ENCODE measurements around the gene C5AR1. TPM values are rescaled to one million over a fixed set of nuclear protein-coding genes. Genes with fewer than 3 reads are reported as not detected.
A peak's percentile ranks its signal among the peaks of the same experiment; 100 is the strongest.
"Not testable (repeated sequence)": the region's sequence is repeated elsewhere in the genome, so short reads cannot be mapped to it uniquely, and the experiment has no call there.

Gene C5AR1
- total and polyA plus RNA-seq, 5 donors from 2014 or later, result 0.22 to 0.91 TPM; not detected in 3

DNA sequence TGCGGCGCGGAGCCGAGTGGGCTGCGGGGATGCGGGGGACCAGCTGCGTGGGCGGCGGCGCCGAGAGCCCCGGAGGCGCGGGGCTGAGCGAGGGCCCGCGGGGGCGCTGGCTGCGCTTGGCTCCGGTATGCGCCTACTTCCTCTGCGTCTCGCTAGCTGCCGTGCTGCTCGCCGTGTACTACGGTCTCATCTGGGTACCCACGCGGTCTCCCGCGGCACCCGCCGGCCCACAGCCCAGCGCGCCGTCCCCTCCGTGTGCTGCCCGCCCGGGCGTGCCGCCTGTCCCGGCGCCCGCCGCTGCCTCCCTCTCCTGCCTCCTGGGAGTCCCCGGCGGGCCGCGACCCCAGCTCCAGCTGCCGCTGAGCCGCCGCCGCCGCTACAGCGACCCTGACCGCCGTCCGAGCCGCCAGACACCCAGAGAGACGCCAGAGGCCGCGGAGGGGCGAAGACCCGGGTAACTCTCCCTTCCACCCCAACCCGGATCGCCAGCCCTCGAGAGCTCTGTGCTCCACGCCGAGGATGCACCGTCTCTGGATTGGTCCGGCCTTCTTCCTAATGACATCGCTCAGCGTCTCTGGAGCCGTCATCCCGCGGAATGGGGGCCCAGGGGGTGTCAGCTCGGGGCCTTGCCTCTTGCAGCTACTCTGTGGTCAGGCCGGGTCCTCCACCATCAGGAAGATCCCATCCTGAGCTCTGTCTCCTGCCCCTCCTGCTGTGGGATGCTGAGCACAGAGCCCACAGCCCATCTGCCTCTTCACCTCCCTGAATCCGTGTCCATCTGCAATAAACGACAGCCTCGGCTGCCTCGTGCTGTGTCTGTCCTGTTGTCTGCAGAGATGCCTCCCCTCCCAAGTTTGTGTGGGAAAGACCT lies 34.5 kb upstream of the C5AR1 start:
- peaks cover 0 to 1% (median 0%) of the 10 kb centered on the region in 7 donors for H3K9me3 Mint-ChIP-seq
- ATAC-seq (ENCODE audit: low read depth in 2 of 2) (peak; percentile 14 to 22), DNase-seq (peak in 1 of 3 donors; percentile 20)
- H3K4me1 Mint-ChIP-seq, result peaks cover 0 to 29% (median 8%) of the 10 kb centered on the region in 4 donors
- peak overlapping the region; percentile 82 to 93 (median 83) for H3K4me3 Mint-ChIP-seq
- Histone ChIP-seq H3K27ac (ENCODE audit: insufficient read depth, low read length, poor library complexity, severe bottlenecking) (peak overlapping the region; percentile 41), H3K27me3 (ENCODE audit: control insufficient read depth, insufficient read depth, low read length) (no peaks in the 10 kb centered on the region), H3K9me3 (ENCODE audit: control insufficient read depth in 2 of 2, low read length in 2 of 2) (no peaks in the 10 kb centered on the region), H3K36me3 (ENCODE audit: control insufficient read depth, insufficient read depth, low read length) (peaks cover 6% of the 10 kb centered on the region), H3K4me1 (ENCODE audit: control insufficient read depth, insufficient read depth, low read length, poor library complexity, severe bottlenecking) (peaks cover 22% of the 10 kb centered on the region), H3K4me3 (ENCODE audit: low read depth, low read length) (no peak overlapping the region)
- H3K27me3 Mint-ChIP-seq, result peaks cover 7% of the 10 kb centered on the region
- peaks cover 8% of the 10 kb centered on the region for H3K36me3 Mint-ChIP-seq
- peak overlapping the region; percentile 12 to 87 (median 85) for H3K27ac Mint-ChIP-seq

DNA sequence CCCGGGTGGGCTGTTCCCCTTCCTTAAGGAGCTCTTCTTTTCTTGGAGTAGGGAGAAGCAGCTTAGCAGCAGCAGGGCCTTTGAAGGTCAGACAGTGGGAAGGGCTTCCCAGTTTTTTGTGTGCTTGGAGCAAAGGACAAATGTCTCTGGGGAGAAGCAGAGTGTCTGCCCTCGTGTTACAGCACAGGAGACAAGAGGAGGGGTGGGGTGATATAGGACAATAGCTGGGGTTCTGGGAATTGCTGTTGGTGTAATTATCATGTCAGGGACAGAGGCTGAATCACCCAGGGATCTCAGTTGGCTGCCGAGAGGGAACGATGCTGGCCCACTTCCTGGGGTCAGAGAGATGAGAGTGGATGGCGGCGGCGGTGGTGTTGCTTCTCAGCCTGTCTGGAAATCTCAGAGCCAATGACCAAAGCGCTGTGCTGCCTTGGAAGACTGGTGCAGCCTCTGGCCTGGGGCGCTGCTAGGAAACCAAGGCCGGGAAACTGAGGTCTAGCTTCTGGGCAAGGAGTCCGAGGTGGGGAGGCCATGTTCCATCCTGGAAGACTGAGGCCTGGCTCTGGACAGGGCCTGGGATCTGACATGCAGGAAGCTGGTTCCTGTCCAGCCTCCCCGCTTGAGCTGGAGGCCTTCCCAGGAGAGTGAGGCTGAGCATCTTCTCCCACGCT lies 33.7 kb upstream of the C5AR1 start:
- Histone ChIP-seq H3K4me3 (ENCODE audit: low read depth, low read length) (no peak overlapping the region), H3K27me3 (ENCODE audit: control insufficient read depth, insufficient read depth, low read length) (no peaks in the 10 kb centered on the region), H3K4me1 (ENCODE audit: control insufficient read depth, insufficient read depth, low read length, poor library complexity, severe bottlenecking) (peaks cover 22% of the 10 kb centered on the region), H3K36me3 (ENCODE audit: control insufficient read depth, insufficient read depth, low read length) (no peaks in the 10 kb centered on the region), H3K27ac (ENCODE audit: insufficient read depth, low read length, poor library complexity, severe bottlenecking) (peak overlapping the region; percentile 41), H3K9me3 (ENCODE audit: control insufficient read depth in 2 of 2, low read length in 2 of 2) (no peaks in the 10 kb centered on the region)
- peaks cover 7% of the 10 kb centered on the region for H3K27me3 Mint-ChIP-seq
- H3K9me3 Mint-ChIP-seq, result peaks cover 0 to 1% (median 0%) of the 10 kb centered on the region in 7 donors
- H3K36me3 Mint-ChIP-seq, result peaks cover 2% of the 10 kb centered on the region
- no peak for DNase-seq
- peak overlapping the region; percentile 82 to 93 (median 83) for H3K4me3 Mint-ChIP-seq
- ATAC-seq (ENCODE audit: low read depth in 2 of 2), result no peak
- peaks cover 0 to 29% (median 8%) of the 10 kb centered on the region in 4 donors for H3K4me1 Mint-ChIP-seq
- peak overlapping the region in 2 of 3 donors; percentile 85 to 87 for H3K27ac Mint-ChIP-seq

GRCh38 chr19:47276513-47276912 lies 33.1 kb upstream of the C5AR1 start:
- DNase-seq; H3K27me3 ChIP-seq (ENCODE audit: control insufficient read depth, insufficient read depth, low read length); H3K4me3 ChIP-seq (ENCODE audit: low read depth, low read length); H3K9me3 ChIP-seq (ENCODE audit: control insufficient read depth in 2 of 2, low read length in 2 of 2); H3K27me3 Mint-ChIP-seq; H3K27ac Mint-ChIP-seq; H3K36me3 ChIP-seq (ENCODE audit: control insufficient read depth, insufficient read depth, low read length); H3K27ac ChIP-seq (ENCODE audit: insufficient read depth, low read length, poor library complexity, severe bottlenecking); H3K36me3 Mint-ChIP-seq; H3K9me3 Mint-ChIP-seq; ATAC-seq (ENCODE audit: low read depth in 2 of 2): not testable (repeated sequence)
- peaks cover 22% of the 10 kb centered on the region for H3K4me1 ChIP-seq (ENCODE audit: control insufficient read depth, insufficient read depth, low read length, poor library complexity, severe bottlenecking)
- Mint-ChIP-seq H3K4me1 (peaks cover 0 to 27% (median 8%) of the 10 kb centered on the region in 4 donors), H3K4me3 (peak overlapping the region in 3 of 4 donors; percentile 63 to 83 (median 82))

DNA sequence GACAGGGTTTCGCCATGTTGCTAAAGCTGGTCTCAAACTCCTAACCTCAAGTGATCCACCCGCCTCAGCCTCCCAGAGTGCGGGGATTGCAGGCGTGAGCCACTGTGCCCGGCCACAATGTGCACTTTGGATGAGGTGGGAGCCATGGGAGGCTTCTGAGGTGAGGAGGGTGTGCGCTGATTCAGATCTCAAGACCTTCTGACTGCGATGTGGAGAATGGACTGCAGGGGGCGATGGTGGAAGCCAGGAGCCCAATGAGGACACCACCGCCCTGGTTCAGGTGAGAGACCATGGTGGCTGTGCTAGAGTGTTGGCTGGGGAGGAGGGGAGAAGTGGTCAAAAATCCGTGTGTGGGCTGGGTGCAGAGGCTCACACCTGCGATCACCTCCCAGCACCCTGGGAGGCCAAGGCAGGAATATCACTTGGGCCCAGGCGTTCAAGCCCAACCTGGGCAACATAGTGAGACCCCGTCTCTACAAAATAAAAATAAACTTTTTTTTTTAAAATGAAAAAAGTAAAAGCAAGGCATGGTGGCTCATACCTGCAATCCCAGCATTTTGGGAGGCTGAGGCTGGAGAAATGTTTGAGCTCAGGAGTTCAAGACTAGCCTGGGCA lies 29.4 kb upstream of the C5AR1 start:
- peaks cover 5 to 20% (median 10%) of the 10 kb centered on the region in 4 donors for H3K4me1 Mint-ChIP-seq
- DNase-seq (peak; percentile 37 to 66 (median 43)), ATAC-seq (ENCODE audit: low read depth in 2 of 2) (peak; percentile 31 to 36)
- peaks cover 0 to 1% (median 0%) of the 10 kb centered on the region in 7 donors for H3K9me3 Mint-ChIP-seq
- H3K36me3 Mint-ChIP-seq, result no peaks in the 10 kb centered on the region
- no peaks in the 10 kb centered on the region for H3K9me3 ChIP-seq (ENCODE audit: control insufficient read depth in 2 of 2, low read length in 2 of 2)
- no peaks in the 10 kb centered on the region for H3K27me3 ChIP-seq (ENCODE audit: control insufficient read depth, insufficient read depth, low read length)
- peak overlapping the region in 1 of 4 donors; percentile 27 for H3K4me3 Mint-ChIP-seq
- no peak overlapping the region for H3K4me3 ChIP-seq (ENCODE audit: low read depth, low read length)
- H3K27ac Mint-ChIP-seq, result peak overlapping the region in 1 of 3 donors; percentile 60
- no peaks in the 10 kb centered on the region for H3K27me3 Mint-ChIP-seq
- H3K27ac ChIP-seq (ENCODE audit: insufficient read depth, low read length, poor library complexity, severe bottlenecking), result no peak overlapping the region
- peaks cover 4% of the 10 kb centered on the region for H3K4me1 ChIP-seq (ENCODE audit: control insufficient read depth, insufficient read depth, low read length, poor library complexity, severe bottlenecking)
- H3K36me3 ChIP-seq (ENCODE audit: control insufficient read depth, insufficient read depth, low read length), result no peaks in the 10 kb centered on the region

- H3K27ac Mint-ChIP-seq, result no peak overlapping the region
- Histone ChIP-seq H3K9me3 (ENCODE audit: control insufficient read depth in 2 of 2, low read length in 2 of 2) (no peaks in the 10 kb centered on the region), H3K36me3 (ENCODE audit: control insufficient read depth, insufficient read depth, low read length) (no peaks in the 10 kb centered on the region), H3K4me3 (ENCODE audit: low read depth, low read length) (no peak overlapping the region), H3K27me3 (ENCODE audit: control insufficient read depth, insufficient read depth, low read length) (no peaks in the 10 kb centered on the region), H3K27ac (ENCODE audit: insufficient read depth, low read length, poor library complexity, severe bottlenecking) (no peak overlapping the region), H3K4me1 (ENCODE audit: control insufficient read depth, insufficient read depth, low read length, poor library complexity, severe bottlenecking) (peaks cover 5% of the 10 kb centered on the region)
- DNase-seq (no peak), ATAC-seq (ENCODE audit: low read depth in 2 of 2) (no peak)
- no peaks in the 10 kb centered on the region for H3K36me3 Mint-ChIP-seq
- H3K4me3 Mint-ChIP-seq, result peak overlapping the region in 1 of 4 donors; percentile 7
- no peaks in the 10 kb centered on the region for H3K27me3 Mint-ChIP-seq
- H3K4me1 Mint-ChIP-seq, result peaks cover 10 to 14% (median 13%) of the 10 kb centered on the region in 4 donors
- H3K9me3 Mint-ChIP-seq, result peaks cover 0 to 3% (median 0%) of the 10 kb centered on the region in 7 donors
These were observed 26.1 kb upstream of the C5AR1 start for GRCh38 chr19:47283405-47284059.

GRCh38 chr19:47284324-47284899 lies 25.2 kb upstream of the C5AR1 start:
- Mint-ChIP-seq H3K9me3 (peaks cover 0 to 3% (median 0%) of the 10 kb centered on the region in 7 donors), H3K4me3 (peak overlapping the region in 1 of 4 donors; percentile 5), H3K27ac (no peak overlapping the region), H3K27me3 (no peaks in the 10 kb centered on the region), H3K4me1 (peaks cover 10 to 19% (median 16%) of the 10 kb centered on the region in 4 donors), H3K36me3 (no peaks in the 10 kb centered on the region)
- ATAC-seq (ENCODE audit: low read depth in 2 of 2) (peak; percentile 23 to 38), DNase-seq (peak; percentile 40 to 77 (median 68))
- H3K36me3 ChIP-seq (ENCODE audit: control insufficient read depth, insufficient read depth, low read length), result no peaks in the 10 kb centered on the region
- H3K27me3 ChIP-seq (ENCODE audit: control insufficient read depth, insufficient read depth, low read length), result no peaks in the 10 kb centered on the region
- no peak overlapping the region for H3K4me3 ChIP-seq (ENCODE audit: low read depth, low read length)
- H3K9me3 ChIP-seq (ENCODE audit: control insufficient read depth in 2 of 2, low read length in 2 of 2), result no peaks in the 10 kb centered on the region
- no peak overlapping the region for H3K27ac ChIP-seq (ENCODE audit: insufficient read depth, low read length, poor library complexity, severe bottlenecking)
- H3K4me1 ChIP-seq (ENCODE audit: control insufficient read depth, insufficient read depth, low read length, poor library complexity, severe bottlenecking), result peaks cover 6% of the 10 kb centered on the region

DNA sequence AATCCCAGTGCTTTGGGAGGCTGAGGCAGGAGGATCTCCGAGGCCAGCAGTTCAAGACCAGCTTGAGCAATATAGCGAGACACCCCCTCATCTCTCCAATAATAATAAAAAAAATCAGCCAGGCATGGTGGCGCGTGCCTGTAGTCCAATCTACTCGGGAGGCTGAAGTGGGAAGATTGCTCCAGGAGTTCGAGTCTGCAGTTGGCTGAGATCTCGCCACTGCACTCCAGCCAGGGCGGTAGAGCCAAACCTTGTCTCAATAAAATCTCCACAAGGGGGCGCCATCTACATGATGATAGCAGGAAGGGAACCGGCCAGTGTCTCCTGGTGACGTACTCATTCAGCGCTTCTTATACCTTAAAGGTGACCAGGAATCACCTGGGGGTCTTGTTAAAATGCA lies 13.6 kb upstream of the C5AR1 start:
- Histone ChIP-seq H3K4me3 (ENCODE audit: low read depth, low read length) (no peak overlapping the region), H3K36me3 (ENCODE audit: control insufficient read depth, insufficient read depth, low read length) (no peaks in the 10 kb centered on the region), H3K27me3 (ENCODE audit: control insufficient read depth, insufficient read depth, low read length) (no peaks in the 10 kb centered on the region), H3K27ac (ENCODE audit: insufficient read depth, low read length, poor library complexity, severe bottlenecking) (no peak overlapping the region), H3K9me3 (ENCODE audit: control insufficient read depth in 2 of 2, low read length in 2 of 2) (no peaks in the 10 kb centered on the region), H3K4me1 (ENCODE audit: control insufficient read depth, insufficient read depth, low read length, poor library complexity, severe bottlenecking) (peaks cover 4% of the 10 kb centered on the region)
- Mint-ChIP-seq H3K4me3 (no peak overlapping the region), H3K36me3 (peaks cover 5% of the 10 kb centered on the region), H3K27me3 (no peaks in the 10 kb centered on the region), H3K27ac (no peak overlapping the region), H3K9me3 (no peaks in the 10 kb centered on the region), H3K4me1 (peaks cover 0 to 13% (median 3%) of the 10 kb centered on the region in 4 donors)
- peak; percentile 71 to 85 (median 80) for DNase-seq
- peak; percentile 77 to 88 for ATAC-seq (ENCODE audit: low read depth in 2 of 2)

Data from CD4-positive, CD25-positive, alpha-beta regulatory T cell (primary cell).